Right atrium auricular region (tissue), 2 donors: ENCODE results near the gene ZNF804B. TPM values are rescaled to one million over a fixed set of nuclear protein-coding genes. Genes with fewer than 3 reads are reported as not detected.

Experiments used
- DNase-seq: peaks from one replicate; pipeline ENCODE4 v3.0.0-alpha.2; 2019; ENCODE audit warnings: low spot score
- H3K27ac ChIP-seq, 2 donors: fragments of 200-600 bp; sonication (generic); 1 replicate in 1 of 2; 2 replicates in 1 of 2; pipeline ENCODE4 v1.5.1; 2016 to 2019
- H3K27me3 ChIP-seq, 2 donors: fragments of 200-600 bp; sonication (generic); one replicate each; pipeline versions ENCODE4 v1.5.1 to v1.6.0; 2017 to 2019
- H3K36me3 ChIP-seq: fragments of 200-600 bp; sonication (generic); one replicate; pipeline ENCODE4 v1.5.1; 2016
- H3K4me1 ChIP-seq, 2 donors: fragments of 200-600 bp; sonication (generic); one replicate each; pipeline versions ENCODE4 v1.5.1 to v1.6.0; 2017 to 2019
- H3K4me3 ChIP-seq, 2 donors: fragments of 200-600 bp; sonication (generic); 1 replicate in 1 of 2; 2 replicates in 1 of 2; pipeline ENCODE4 v1.5.1; 2017 to 2019; ENCODE audit warnings: mild to moderate bottlenecking in 1 of 2, moderate library complexity in 1 of 2
- H3K9me3 ChIP-seq, 2 donors: fragments of 200-600 bp; sonication (generic); one replicate each; pipeline ENCODE4 v1.5.1; 2019
- total RNA-seq, 2 donors: library from RNA; depleted of rRNA; stranded (reverse); fragments of >200 nt; gene quantifications; one replicate each; pipeline ENCODE4 v1.1.0, GENCODE V29; 2016
- TF ChIP-seq, protein P1 (sequence below), 2 donors: fragments of 200-600 bp; sonication (generic); IDR thresholded peaks; one replicate each; pipeline ENCODE4 v1.5.1; 2019; ENCODE audit warnings: antibody characterized with exemption in 2 of 2

The ZNF804B gene
- total RNA-seq, 2 donors from 2014 or later = 0.20 to 0.26 TPM

DNA sequence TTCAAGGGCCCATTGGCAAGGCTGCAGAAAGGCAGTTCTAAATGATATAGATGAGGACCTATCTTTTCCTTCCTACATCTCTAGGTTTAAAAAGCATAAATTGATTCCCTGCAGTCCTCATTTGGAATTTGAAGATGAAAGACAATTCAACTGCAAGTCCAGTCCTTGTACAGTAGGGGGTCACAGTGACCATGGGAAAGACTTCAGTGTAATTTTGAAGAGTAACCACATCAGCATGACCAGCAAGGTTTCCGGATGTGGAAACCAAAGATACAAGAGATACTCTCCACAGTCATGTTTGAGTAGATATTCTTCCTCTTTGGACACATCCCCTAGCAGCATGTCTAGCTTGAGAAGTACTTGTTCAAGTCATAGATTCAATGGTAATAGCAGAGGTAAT is 575.3 kb downstream of the ZNF804B start:
- Histone ChIP-seq H3K27ac (no peak overlapping the region), H3K36me3 (no peaks in the 10 kb centered on the region), H3K4me3 (no peak overlapping the region), H3K9me3 (no peaks in the 10 kb centered on the region), H3K27me3 (no peaks in the 10 kb centered on the region), H3K4me1 (no peaks in the 10 kb centered on the region)
- TF ChIP-seq, protein P1, sequence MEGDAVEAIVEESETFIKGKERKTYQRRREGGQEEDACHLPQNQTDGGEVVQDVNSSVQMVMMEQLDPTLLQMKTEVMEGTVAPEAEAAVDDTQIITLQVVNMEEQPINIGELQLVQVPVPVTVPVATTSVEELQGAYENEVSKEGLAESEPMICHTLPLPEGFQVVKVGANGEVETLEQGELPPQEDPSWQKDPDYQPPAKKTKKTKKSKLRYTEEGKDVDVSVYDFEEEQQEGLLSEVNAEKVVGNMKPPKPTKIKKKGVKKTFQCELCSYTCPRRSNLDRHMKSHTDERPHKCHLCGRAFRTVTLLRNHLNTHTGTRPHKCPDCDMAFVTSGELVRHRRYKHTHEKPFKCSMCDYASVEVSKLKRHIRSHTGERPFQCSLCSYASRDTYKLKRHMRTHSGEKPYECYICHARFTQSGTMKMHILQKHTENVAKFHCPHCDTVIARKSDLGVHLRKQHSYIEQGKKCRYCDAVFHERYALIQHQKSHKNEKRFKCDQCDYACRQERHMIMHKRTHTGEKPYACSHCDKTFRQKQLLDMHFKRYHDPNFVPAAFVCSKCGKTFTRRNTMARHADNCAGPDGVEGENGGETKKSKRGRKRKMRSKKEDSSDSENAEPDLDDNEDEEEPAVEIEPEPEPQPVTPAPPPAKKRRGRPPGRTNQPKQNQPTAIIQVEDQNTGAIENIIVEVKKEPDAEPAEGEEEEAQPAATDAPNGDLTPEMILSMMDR (IDR thresholded peaks at IDR 0.05) = no peak
- no peak for DNase-seq

DNA sequence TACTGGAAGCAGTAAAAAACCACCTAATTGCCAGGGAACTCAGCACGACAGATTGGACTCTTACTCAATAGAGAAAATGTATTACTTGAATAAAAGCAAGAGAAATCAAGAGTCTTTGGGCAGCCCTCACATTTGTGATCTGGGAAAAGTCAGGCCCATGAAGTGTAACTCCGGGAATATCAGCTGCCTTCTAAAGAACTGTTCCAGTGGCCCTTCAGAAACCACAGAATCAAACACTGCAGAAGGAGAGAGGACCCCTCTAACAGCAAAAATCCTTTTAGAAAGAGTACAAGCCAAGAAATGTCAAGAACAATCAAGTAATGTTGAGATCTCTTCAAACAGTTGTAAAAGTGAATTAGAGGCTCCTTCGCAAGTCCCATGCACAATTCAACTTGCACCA is 576.0 kb downstream of the ZNF804B start:
- Histone ChIP-seq H3K4me3 (no peak overlapping the region), H3K27me3 (no peaks in the 10 kb centered on the region), H3K4me1 (no peaks in the 10 kb centered on the region), H3K36me3 (no peaks in the 10 kb centered on the region), H3K9me3 (no peaks in the 10 kb centered on the region), H3K27ac (no peak overlapping the region)
- TF ChIP-seq, protein P1 (IDR thresholded peaks at IDR 0.05) = no peak
- DNase-seq = no peak

DNA sequence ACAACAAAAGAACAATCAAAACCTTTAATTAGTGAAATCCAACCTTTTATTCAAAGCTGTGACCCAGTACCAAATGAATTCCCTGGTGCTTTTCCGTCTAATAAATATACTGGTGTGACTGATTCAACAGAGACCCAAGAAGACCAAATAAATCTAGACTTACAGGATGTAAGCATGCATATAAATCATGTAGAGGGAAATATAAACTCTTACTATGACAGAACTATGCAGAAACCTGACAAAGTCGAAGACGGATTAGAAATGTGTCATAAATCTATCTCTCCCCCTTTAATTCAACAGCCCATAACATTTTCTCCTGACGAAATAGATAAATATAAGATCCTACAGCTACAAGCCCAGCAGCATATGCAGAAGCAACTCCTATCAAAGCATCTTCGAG is 576.6 kb downstream of the ZNF804B start:
- Histone ChIP-seq H3K27ac (no peak overlapping the region), H3K9me3 (no peaks in the 10 kb centered on the region), H3K27me3 (no peaks in the 10 kb centered on the region), H3K4me1 (no peaks in the 10 kb centered on the region), H3K4me3 (no peak overlapping the region), H3K36me3 (no peaks in the 10 kb centered on the region)
- TF ChIP-seq, protein P1 (IDR thresholded peaks at IDR 0.05) = no peak
- DNase-seq = no peak

DNA sequence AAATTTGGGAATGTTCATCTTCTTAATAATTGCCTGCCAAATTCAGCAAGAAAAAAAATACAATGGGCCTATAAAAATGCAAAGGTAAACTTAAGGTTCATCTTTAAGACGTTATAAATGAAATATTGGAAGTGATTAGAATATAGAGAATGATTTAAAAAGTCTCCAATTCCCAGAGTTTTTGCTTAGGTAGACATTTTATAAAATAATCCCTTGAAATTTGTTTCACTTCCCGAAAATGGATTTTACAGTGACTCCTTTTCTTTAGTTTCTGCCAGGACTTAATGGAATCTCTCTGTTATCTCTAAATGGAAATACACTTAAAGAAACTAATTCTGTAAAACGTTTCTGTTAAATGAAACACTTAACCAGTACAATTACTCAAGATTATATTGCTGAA is 580.2 kb downstream of the ZNF804B start:
- DNase-seq = no peak
- TF ChIP-seq, protein P1 (IDR thresholded peaks at IDR 0.05) = no peak
- H3K9me3 ChIP-seq = no peaks in the 10 kb centered on the region
- H3K4me1 ChIP-seq = no peaks in the 10 kb centered on the region
- H3K4me3 ChIP-seq = no peak overlapping the region
- no peaks in the 10 kb centered on the region for H3K27me3 ChIP-seq
- no peak overlapping the region for H3K27ac ChIP-seq
- no peaks in the 10 kb centered on the region for H3K36me3 ChIP-seq

DNA sequence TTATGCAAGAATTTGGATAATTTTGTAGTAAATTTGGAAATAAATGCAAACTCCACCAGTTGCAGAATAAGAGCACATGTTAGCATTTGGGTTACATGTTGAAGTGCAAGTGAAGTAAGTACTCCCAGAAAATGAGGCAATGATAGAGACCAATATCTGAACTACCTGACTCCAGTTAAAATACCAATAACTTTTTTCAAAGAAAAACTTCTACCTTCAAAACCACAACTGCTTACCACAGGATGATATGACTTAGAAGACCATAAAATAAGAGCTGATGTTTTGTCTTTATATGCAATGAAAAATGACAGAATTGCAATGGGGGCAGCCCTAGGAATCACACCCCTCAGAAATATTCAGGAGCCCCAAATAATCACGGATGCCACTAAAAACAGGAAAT is 597.6 kb downstream of the ZNF804B start:
- no peak overlapping the region for H3K4me3 ChIP-seq
- no peaks in the 10 kb centered on the region for H3K27me3 ChIP-seq
- no peak overlapping the region for H3K27ac ChIP-seq
- DNase-seq = no peak
- no peaks in the 10 kb centered on the region for H3K4me1 ChIP-seq
- no peaks in the 10 kb centered on the region for H3K36me3 ChIP-seq
- H3K9me3 ChIP-seq = no peaks in the 10 kb centered on the region
- TF ChIP-seq, protein P1 (IDR thresholded peaks at IDR 0.05) = no peak

DNA sequence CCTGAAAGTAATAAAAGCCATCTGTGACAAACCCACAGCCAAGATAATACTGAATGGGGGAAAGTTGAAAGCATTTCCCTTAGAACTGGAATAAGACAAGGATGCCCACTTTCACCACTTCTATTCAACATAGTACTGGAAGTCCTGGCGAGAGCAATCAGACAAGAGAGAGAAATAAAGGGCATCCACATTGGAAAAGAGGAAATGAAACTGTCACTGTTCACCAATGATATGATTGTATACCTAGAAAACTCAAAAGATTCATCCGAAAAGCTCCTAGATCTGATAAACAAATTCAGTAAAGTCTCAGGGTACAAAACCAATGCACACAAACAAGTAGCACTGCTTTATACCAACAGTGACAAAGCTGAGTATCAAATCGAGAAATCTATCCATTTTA is 617.7 kb downstream of the ZNF804B start:
- no peak for DNase-seq
- TF ChIP-seq, protein P1 (IDR thresholded peaks at IDR 0.05) = no peak
- Histone ChIP-seq H3K27ac (no peak overlapping the region), H3K4me3 (no peak overlapping the region), H3K36me3 (no peaks in the 10 kb centered on the region), H3K9me3 (no peaks in the 10 kb centered on the region), H3K27me3 (no peaks in the 10 kb centered on the region), H3K4me1 (no peaks in the 10 kb centered on the region)
